ENCODE measurements around the gene PRTG. TPM values are rescaled to one million over a fixed set of nuclear protein-coding genes. Genes with fewer than 3 reads are reported as not detected.

PRTG gene
- total RNA-seq, 1 donor from 2014 or later = not detected

DNA sequence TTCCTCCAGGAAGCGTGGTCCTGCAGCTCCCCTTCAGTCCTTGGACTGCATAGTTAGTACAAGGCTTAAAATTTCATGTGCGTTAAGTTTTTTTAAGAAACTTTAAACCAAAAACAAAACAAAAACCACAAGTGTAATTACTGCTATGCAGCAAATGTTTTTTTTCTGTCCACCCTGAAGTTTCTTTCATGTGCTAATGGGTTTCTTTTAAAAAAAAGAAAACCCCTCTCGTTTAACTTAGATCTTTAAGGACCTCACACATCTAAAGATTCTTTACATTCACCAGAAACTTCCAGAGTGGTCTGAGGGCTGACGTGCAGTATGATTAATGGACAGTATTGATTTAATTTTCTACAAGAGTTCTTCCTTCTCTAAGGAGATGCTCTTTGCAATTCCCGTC lies 82.8 kb downstream of the PRTG start:
- Mint-ChIP-seq H3K27me3 (peaks cover 6% of the 10 kb centered on the region), H3K9me3 (no peaks in the 10 kb centered on the region), H3K27ac (no peak overlapping the region), H3K36me3 (ENCODE audit: low read depth) (no peaks in the 10 kb centered on the region), H3K4me1 (peaks cover 7% of the 10 kb centered on the region), H3K4me3 (no peak overlapping the region)
- intact Hi-C loops (cut with micrococcal nuclease) = no loop called here
- no peak for DNase-seq

DNA sequence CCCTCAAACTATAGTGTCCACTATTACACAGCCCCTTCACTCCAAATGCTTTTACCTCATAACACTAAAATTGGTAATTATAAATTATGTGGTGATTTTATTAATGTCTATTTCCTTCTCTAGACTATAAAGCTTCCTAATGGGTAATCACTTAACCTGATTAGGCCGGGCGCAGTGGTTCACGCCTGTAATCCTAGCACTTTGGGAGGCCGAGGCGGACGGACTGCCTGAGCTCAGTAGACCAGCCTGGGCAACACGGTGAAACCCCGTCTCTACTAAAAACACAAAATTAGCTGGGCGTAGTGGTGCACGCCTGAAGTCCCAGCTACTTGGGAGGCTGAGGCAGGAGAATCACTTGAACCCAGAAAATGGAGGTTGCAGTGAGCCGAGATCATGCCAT lies 83.5 kb downstream of the PRTG start:
- H3K4me3 Mint-ChIP-seq = no peak overlapping the region
- no peaks in the 10 kb centered on the region for H3K9me3 Mint-ChIP-seq
- no peak for DNase-seq
- no peaks in the 10 kb centered on the region for H3K36me3 Mint-ChIP-seq (ENCODE audit: low read depth)
- H3K27me3 Mint-ChIP-seq = peaks cover 11% of the 10 kb centered on the region
- H3K4me1 Mint-ChIP-seq = peaks cover 7% of the 10 kb centered on the region
- H3K27ac Mint-ChIP-seq = no peak overlapping the region
- intact Hi-C loops (cut with micrococcal nuclease) = no loop called here

DNA sequence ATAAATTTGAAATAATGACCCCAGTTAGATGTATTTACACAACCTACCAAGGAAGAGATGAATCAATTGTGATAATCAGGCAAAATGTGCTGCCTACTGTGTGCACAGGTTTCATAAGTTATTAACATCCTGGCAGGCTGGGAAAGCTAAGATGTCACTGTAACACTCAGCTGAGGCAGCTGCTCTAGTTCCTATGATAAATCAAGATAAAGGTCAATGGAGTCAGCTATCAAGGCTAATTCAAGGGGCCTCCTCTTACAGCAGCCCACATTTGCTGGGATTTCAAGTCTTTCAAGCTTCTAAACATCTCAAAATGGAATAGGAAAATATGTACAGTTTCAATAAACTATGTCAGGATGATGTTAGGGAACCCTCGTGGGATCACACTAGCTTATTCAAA lies 84.1 kb downstream of the PRTG start:
- intact Hi-C loops (cut with micrococcal nuclease) = no loop called here
- no peaks in the 10 kb centered on the region for H3K36me3 Mint-ChIP-seq (ENCODE audit: low read depth)
- H3K9me3 Mint-ChIP-seq = no peaks in the 10 kb centered on the region
- DNase-seq = no peak
- peaks cover 7% of the 10 kb centered on the region for H3K4me1 Mint-ChIP-seq
- no peak overlapping the region for H3K27ac Mint-ChIP-seq
- peaks cover 15% of the 10 kb centered on the region for H3K27me3 Mint-ChIP-seq
- H3K4me3 Mint-ChIP-seq = no peak overlapping the region

GRCh38 chr15:55654561-55655031 lies 88.4 kb downstream of the PRTG start:
- no peak for DNase-seq
- H3K36me3 Mint-ChIP-seq (ENCODE audit: low read depth) = no peaks in the 10 kb centered on the region
- intact Hi-C loops (cut with micrococcal nuclease) = no loop called here

GRCh38 chr15:55652909-55653495 lies 90.0 kb downstream of the PRTG start:
- intact Hi-C loops (cut with micrococcal nuclease) = no loop called here
- no peaks in the 10 kb centered on the region for H3K9me3 Mint-ChIP-seq
- no peaks in the 10 kb centered on the region for H3K36me3 Mint-ChIP-seq (ENCODE audit: low read depth)
- H3K4me1 Mint-ChIP-seq = no peaks in the 10 kb centered on the region
- no peak overlapping the region for H3K27ac Mint-ChIP-seq
- no peak overlapping the region for H3K4me3 Mint-ChIP-seq
- DNase-seq = no peak
- peaks cover 27% of the 10 kb centered on the region for H3K27me3 Mint-ChIP-seq

More at GRCh38 chr15:55654561-55655031, 88.4 kb downstream of the PRTG start:
- Mint-ChIP-seq H3K27ac (no peak overlapping the region), H3K4me3 (no peak overlapping the region), H3K9me3 (no peaks in the 10 kb centered on the region), H3K27me3 (peaks cover 24% of the 10 kb centered on the region), H3K4me1 (no peaks in the 10 kb centered on the region)

DNA sequence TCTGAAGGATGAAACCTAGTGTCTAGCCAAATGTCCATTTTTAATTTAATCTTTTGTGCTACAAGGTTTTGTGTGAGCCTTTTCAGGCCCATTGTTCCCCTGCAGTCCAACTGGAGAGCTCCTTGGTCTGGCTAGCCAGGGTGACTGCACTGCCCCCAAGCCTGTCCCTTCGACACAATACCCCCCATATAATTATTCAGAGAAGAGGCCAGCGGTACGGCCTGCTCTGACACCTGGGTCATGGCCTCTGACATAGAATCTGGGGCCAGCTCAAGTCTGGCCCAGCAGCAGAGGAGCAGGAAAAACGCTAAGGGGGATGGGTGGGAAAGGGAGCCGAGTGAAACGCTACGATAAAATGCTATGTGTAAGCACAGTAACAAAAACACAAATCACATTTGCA lies 90.6 kb downstream of the PRTG start:
- no peaks in the 10 kb centered on the region for H3K9me3 Mint-ChIP-seq
- H3K36me3 Mint-ChIP-seq (ENCODE audit: low read depth) = no peaks in the 10 kb centered on the region
- intact Hi-C loops (cut with micrococcal nuclease) = no loop called here
- H3K4me3 Mint-ChIP-seq = no peak overlapping the region
- H3K27ac Mint-ChIP-seq = no peak overlapping the region
- peaks cover 27% of the 10 kb centered on the region for H3K27me3 Mint-ChIP-seq
- DNase-seq = no peak
- H3K4me1 Mint-ChIP-seq = no peaks in the 10 kb centered on the region

DNA sequence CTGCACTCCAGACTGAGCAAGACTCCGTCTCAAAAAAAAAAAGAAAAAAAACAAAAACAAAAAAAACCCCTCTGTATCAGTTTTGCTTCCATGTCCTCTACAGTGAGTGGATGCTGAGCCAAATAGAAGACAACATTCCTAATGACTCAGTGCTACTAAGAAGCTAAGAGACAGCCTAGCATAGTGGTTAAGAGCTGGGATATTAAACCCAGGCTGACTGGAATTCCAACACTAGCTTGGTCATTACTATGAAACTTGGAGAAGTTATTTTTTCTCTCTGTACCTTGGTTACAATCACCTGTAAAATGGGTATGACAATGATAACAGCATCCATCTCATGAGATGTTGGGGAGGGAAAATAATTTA lies 93.9 kb downstream of the PRTG start:
- H3K4me1 Mint-ChIP-seq = no peaks in the 10 kb centered on the region
- intact Hi-C loops (cut with micrococcal nuclease) = loop anchor here (10.0 kb wide), 1 partner anchor 146 kb away; no protein-coding TSS in a partner anchor
- no peak overlapping the region for H3K4me3 Mint-ChIP-seq
- no peak for DNase-seq
- H3K36me3 Mint-ChIP-seq (ENCODE audit: low read depth) = no peaks in the 10 kb centered on the region
- H3K27me3 Mint-ChIP-seq = peaks cover 21% of the 10 kb centered on the region
- H3K9me3 Mint-ChIP-seq = no peaks in the 10 kb centered on the region
- H3K27ac Mint-ChIP-seq = no peak overlapping the region

DNA sequence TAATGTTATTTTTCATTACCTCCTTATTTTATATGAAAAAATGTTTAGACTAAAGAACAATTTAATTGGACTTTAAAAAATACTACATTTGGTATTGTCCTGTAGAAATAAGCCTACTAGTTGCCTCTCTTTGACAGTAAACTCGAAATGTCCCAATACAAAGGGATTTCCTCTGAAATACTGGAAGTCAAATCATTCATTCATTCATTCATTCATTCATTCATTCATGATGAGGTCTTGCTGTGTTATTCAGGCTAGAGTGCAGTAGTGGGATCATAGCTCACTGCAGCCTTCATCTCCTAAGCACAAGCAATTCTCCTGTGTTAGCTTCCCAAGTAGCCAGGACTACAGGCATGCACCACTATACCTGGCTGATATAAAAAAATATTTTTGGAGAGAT lies 104.2 kb downstream of the PRTG start:
- intact Hi-C loops (cut with micrococcal nuclease) = no loop called here
- no peak for DNase-seq
- no peaks in the 10 kb centered on the region for H3K36me3 Mint-ChIP-seq (ENCODE audit: low read depth)
- no peaks in the 10 kb centered on the region for H3K4me1 Mint-ChIP-seq
- no peak overlapping the region for H3K4me3 Mint-ChIP-seq
- H3K27me3 Mint-ChIP-seq = peaks cover 12% of the 10 kb centered on the region
- H3K9me3 Mint-ChIP-seq = no peaks in the 10 kb centered on the region
- H3K27ac Mint-ChIP-seq = no peak overlapping the region

GRCh38 chr15:55637086-55637485 lies 105.9 kb downstream of the PRTG start:
- Mint-ChIP-seq H3K36me3 (ENCODE audit: low read depth) (no peaks in the 10 kb centered on the region), H3K27ac (no peak overlapping the region), H3K27me3 (peaks cover 17% of the 10 kb centered on the region), H3K4me1 (no peaks in the 10 kb centered on the region), H3K4me3 (no peak overlapping the region), H3K9me3 (no peaks in the 10 kb centered on the region)
- DNase-seq = no peak
- intact Hi-C loops (cut with micrococcal nuclease) = no loop called here

DNA sequence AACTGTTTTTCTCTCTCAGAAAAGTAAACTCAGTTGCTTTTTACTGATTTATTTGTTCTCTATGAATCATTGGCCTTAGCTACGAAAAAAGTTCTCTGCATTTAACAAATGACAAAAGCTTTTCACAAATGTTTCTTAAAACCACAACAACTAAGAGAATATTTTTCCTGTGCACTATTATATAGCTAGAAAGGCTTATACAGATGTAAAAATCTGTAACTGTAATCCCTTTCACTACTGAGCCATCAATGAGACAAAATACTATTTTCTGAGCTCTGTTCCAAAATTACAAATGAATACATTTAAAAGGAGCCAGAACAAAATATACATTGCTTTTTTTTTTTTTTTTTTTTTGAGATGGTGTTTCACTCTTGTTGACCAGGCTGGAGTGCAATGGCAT lies 109.2 kb downstream of the PRTG start:
- DNase-seq = no peak
- Mint-ChIP-seq H3K36me3 (ENCODE audit: low read depth) (no peaks in the 10 kb centered on the region), H3K4me3 (no peak overlapping the region), H3K4me1 (no peaks in the 10 kb centered on the region), H3K27ac (no peak overlapping the region), H3K9me3 (no peaks in the 10 kb centered on the region), H3K27me3 (peaks cover 15% of the 10 kb centered on the region)
- intact Hi-C loops (cut with micrococcal nuclease) = no loop called here

GRCh38 chr15:55632434-55632833 lies 110.5 kb downstream of the PRTG start:
- peaks cover 12% of the 10 kb centered on the region for H3K27me3 Mint-ChIP-seq
- intact Hi-C loops (cut with micrococcal nuclease) = no loop called here
- no peak for DNase-seq
- H3K4me1 Mint-ChIP-seq = no peaks in the 10 kb centered on the region
- H3K9me3 Mint-ChIP-seq = no peaks in the 10 kb centered on the region
- H3K4me3 Mint-ChIP-seq = no peak overlapping the region
- no peak overlapping the region for H3K27ac Mint-ChIP-seq
- H3K36me3 Mint-ChIP-seq (ENCODE audit: low read depth) = no peaks in the 10 kb centered on the region

GRCh38 chr15:55630858-55631257 lies 112.1 kb downstream of the PRTG start:
- intact Hi-C loops (cut with micrococcal nuclease) = no loop called here
- Mint-ChIP-seq H3K4me1 (no peaks in the 10 kb centered on the region), H3K4me3 (no peak overlapping the region), H3K27ac (no peak overlapping the region), H3K36me3 (ENCODE audit: low read depth) (no peaks in the 10 kb centered on the region), H3K9me3 (no peaks in the 10 kb centered on the region), H3K27me3 (peaks cover 12% of the 10 kb centered on the region)
- no peak for DNase-seq

DNA sequence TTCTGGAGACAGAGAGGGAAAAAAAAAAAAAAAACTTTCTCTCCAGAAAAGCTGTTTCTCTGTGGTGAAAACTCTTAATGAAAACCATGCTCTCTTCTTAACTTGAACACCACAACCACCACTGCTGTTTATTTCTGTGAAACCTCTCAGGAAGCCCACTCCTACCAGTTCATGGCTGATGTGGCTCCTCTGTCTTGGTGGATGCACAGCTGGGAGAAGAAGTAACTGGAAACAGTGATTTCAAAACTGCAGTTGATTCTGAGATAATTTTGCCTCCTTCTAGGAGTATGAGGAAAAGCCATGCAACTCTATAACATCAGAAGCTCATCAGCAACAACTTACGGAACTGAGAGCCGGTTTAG lies 114.6 kb downstream of the PRTG start:
- Mint-ChIP-seq H3K4me3 (no peak overlapping the region), H3K36me3 (ENCODE audit: low read depth) (no peaks in the 10 kb centered on the region), H3K9me3 (no peaks in the 10 kb centered on the region), H3K4me1 (no peaks in the 10 kb centered on the region), H3K27me3 (peaks cover 12% of the 10 kb centered on the region), H3K27ac (no peak overlapping the region)
- intact Hi-C loops (cut with micrococcal nuclease) = no loop called here
- no peak for DNase-seq

DNA sequence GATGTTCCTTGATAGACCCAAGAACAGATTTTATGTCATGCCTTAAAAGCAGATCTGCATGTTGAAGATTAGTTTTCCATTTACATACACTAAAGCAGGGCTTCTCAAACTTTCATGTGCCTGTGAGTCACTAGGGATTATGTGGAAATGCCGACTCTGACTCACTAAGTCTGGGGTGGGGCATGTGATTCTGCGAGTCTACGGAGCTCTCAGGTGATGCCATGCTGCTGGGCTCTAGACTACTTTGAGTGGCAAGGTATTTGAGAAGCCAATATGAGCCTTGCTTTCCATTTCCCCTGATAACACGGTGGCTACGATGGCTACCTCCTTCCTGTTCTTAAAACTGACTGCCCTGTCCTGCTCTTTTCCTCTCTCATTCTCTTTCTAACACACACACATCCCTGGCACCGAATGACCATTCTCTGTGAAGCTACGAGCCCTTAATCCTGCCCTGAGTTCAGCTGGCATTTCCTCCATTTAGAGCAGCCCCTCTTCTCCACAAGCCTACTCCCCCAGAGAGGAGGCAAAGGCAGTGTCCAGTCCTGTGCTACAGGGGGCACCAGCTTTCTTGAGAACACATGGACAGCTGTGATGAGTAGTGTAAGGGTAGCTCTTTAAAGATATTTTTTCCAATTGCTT lies 115.1 kb downstream of the PRTG start:
- Mint-ChIP-seq H3K36me3 (ENCODE audit: low read depth) (no peaks in the 10 kb centered on the region), H3K27ac (no peak overlapping the region), H3K9me3 (no peaks in the 10 kb centered on the region), H3K4me3 (no peak overlapping the region), H3K27me3 (peaks cover 12% of the 10 kb centered on the region), H3K4me1 (no peaks in the 10 kb centered on the region)
- no peak for DNase-seq
- intact Hi-C loops (cut with micrococcal nuclease) = no loop called here

GRCh38 chr15:55619783-55620182 lies 123.2 kb downstream of the PRTG start:
- Mint-ChIP-seq H3K27ac (no peak overlapping the region), H3K4me3 (no peak overlapping the region), H3K9me3 (no peaks in the 10 kb centered on the region), H3K4me1 (no peaks in the 10 kb centered on the region), H3K27me3 (peaks cover 24% of the 10 kb centered on the region), H3K36me3 (ENCODE audit: low read depth) (no peaks in the 10 kb centered on the region)
- DNase-seq = no peak
- intact Hi-C loops (cut with micrococcal nuclease) = no loop called here

Measured in activated CD4-positive, alpha-beta T cell treated with anti-CD3 and anti-CD28 coated beads, Interleukin-2, amount 10 ng/mL, durations not matched to agents 24 days and 14 days (primary cell).